Endothelial cell (in vitro differentiated cells): ENCODE data around the gene TRAM2. TPM values are rescaled to one million over a fixed set of nuclear protein-coding genes. Genes with fewer than 3 reads are reported as not detected.

Experiments
- DNase-seq: peaks from one replicate; pipeline ENCODE4 v3.0.0; 2021; ENCODE audit warnings: low spot score
- H3K27ac Mint-ChIP-seq: one replicate; pipeline ENCODE4 v1.8.0; 2021; ENCODE audit warnings: mixed read lengths, inconsistent platforms; ENCODE audit not compliant: unreplicated experiment
- H3K27me3 Mint-ChIP-seq: one replicate; pipeline ENCODE4 v1.8.0; 2021; ENCODE audit warnings: mild to moderate bottlenecking, moderate library complexity, mixed read lengths, inconsistent platforms; ENCODE audit not compliant: unreplicated experiment
- H3K36me3 Mint-ChIP-seq: one replicate; pipeline ENCODE4 v1.8.0; 2021; ENCODE audit warnings: mild to moderate bottlenecking, low read depth, mixed read lengths, inconsistent platforms; ENCODE audit not compliant: unreplicated experiment
- H3K4me1 Mint-ChIP-seq: one replicate; pipeline ENCODE4 v1.8.0; 2021; ENCODE audit warnings: mild to moderate bottlenecking, mixed read lengths, inconsistent platforms; ENCODE audit not compliant: unreplicated experiment
- H3K4me3 Mint-ChIP-seq: one replicate; pipeline ENCODE4 v1.8.0; 2021; ENCODE audit warnings: mild to moderate bottlenecking, mixed read lengths, inconsistent platforms; ENCODE audit not compliant: unreplicated experiment
- H3K9me3 Mint-ChIP-seq: one replicate; pipeline ENCODE4 v1.8.0; 2021; ENCODE audit warnings: mixed read lengths, inconsistent platforms; ENCODE audit not compliant: unreplicated experiment
- CTCF ChIP-seq: fragments of 200-600 bp; sonication (generic); IDR thresholded peaks from one replicate; pipeline ENCODE4 v1.5.0; 2021; ENCODE audit warnings: antibody characterized with exemption; ENCODE audit not compliant: unreplicated experiment
- total RNA-seq: library from RNA; stranded (reverse); fragmentation: NEBNext Ultra II Directional; extraction: Animal tissue kit (Norgen Biotek cat#: 25700); gene quantifications from one replicate; pipeline ENCODE4 v1.2.1, GENCODE V29; 2021; ENCODE audit not compliant: unreplicated experiment

The TRAM2 gene
- total RNA-seq, 1 donor from 2014 or later = 29.4 TPM

GRCh38 chr6:52620055-52620905 lies 43.4 kb upstream of the TRAM2 start:
- no peaks in the 10 kb centered on the region for H3K36me3 Mint-ChIP-seq
- H3K27me3 Mint-ChIP-seq = no peaks in the 10 kb centered on the region
- no peak overlapping the region for H3K27ac Mint-ChIP-seq
- TF ChIP-seq CTCF = no peak
- H3K4me1 Mint-ChIP-seq = no peaks in the 10 kb centered on the region
- H3K9me3 Mint-ChIP-seq = no peaks in the 10 kb centered on the region
- DNase-seq = no peak
- no peak overlapping the region for H3K4me3 Mint-ChIP-seq

GRCh38 chr6:52617087-52617486 lies 40.2 kb upstream of the TRAM2 start:
- H3K4me3 Mint-ChIP-seq = no peak overlapping the region
- DNase-seq = no peak
- no peaks in the 10 kb centered on the region for H3K9me3 Mint-ChIP-seq
- H3K4me1 Mint-ChIP-seq = peaks cover 8% of the 10 kb centered on the region
- TF ChIP-seq CTCF = no peak
- H3K27me3 Mint-ChIP-seq = no peaks in the 10 kb centered on the region
- H3K27ac Mint-ChIP-seq = no peak overlapping the region
- H3K36me3 Mint-ChIP-seq = no peaks in the 10 kb centered on the region

GRCh38 chr6:52616059-52616690 lies 39.3 kb upstream of the TRAM2 start:
- H3K36me3 Mint-ChIP-seq = no peaks in the 10 kb centered on the region
- H3K27ac Mint-ChIP-seq = no peak overlapping the region

GRCh38 chr6:52612336-52613054 lies 35.6 kb upstream of the TRAM2 start:
- H3K27ac Mint-ChIP-seq = no peak overlapping the region
- no peak for TF ChIP-seq CTCF
- no peaks in the 10 kb centered on the region for H3K9me3 Mint-ChIP-seq
- H3K4me1 Mint-ChIP-seq = peaks cover 25% of the 10 kb centered on the region
- DNase-seq = no peak
- H3K27me3 Mint-ChIP-seq = peaks cover 1% of the 10 kb centered on the region
- no peak overlapping the region for H3K4me3 Mint-ChIP-seq
- H3K36me3 Mint-ChIP-seq = no peaks in the 10 kb centered on the region

More at GRCh38 chr6:52616059-52616690, 39.3 kb upstream of the TRAM2 start:
- no peak for DNase-seq
- TF ChIP-seq CTCF = no peak
- peaks cover 15% of the 10 kb centered on the region for H3K4me1 Mint-ChIP-seq
- H3K4me3 Mint-ChIP-seq = no peak overlapping the region
- H3K27me3 Mint-ChIP-seq = no peaks in the 10 kb centered on the region
- no peaks in the 10 kb centered on the region for H3K9me3 Mint-ChIP-seq
